Activated T-cell treated with anti-CD3 and anti-CD28 coated beads, Interleukin-2, amount 50 U/mL, for 4 hours (primary cell): Measurements from ENCODE around the gene AIF1L. TPM values are rescaled to one million over a fixed set of nuclear protein-coding genes. Genes with fewer than 3 reads are reported as not detected.

Source experiments
- total RNA-seq, 3 donors: library from RNA; stranded (reverse); gene quantifications; one replicate each; pipeline ENCODE4 v1.2.1, GENCODE V29; 2021

Gene AIF1L
- total RNA-seq, 3 donors from 2014 or later = 0.13 to 2.0 (median 0.27) TPM

Other genes starting within 250 kb of the AIF1L start
- gene QRFP, start 199.7 kb upstream of the AIF1L start, total RNA-seq = not detected
- not detected for gene FIBCD1, start 157.3 kb upstream of the AIF1L start, total RNA-seq
- gene LAMC3, start 87.4 kb upstream of the AIF1L start, total RNA-seq = under 1 TPM; 0.05 to 0.71 (median 0.41) TPM
- 10 to 100 TPM; 69.7 to 78.6 (median 76.3) TPM for gene NUP214, start 29.1 kb downstream of the AIF1L start, total RNA-seq
- 10 to 100 TPM; 24.1 to 31.3 (median 29.8) TPM for gene FAM78A, start 180.0 kb downstream of the AIF1L start, total RNA-seq
- not detected for gene PLPP7, start 193.2 kb downstream of the AIF1L start, total RNA-seq